Neuronal stem cell (in vitro differentiated cells): Measurements from ENCODE around the gene RELN.

ENCODE experiments used
- DNase-seq: peaks from one replicate; pipeline ENCODE4 v3.0.0-alpha.2; 2013; ENCODE audit warnings: low spot score
- H2AFZ ChIP-seq: one replicate; pipeline ENCODE4 v1.6.1; 2013; ENCODE audit warnings: mild to moderate bottlenecking, low read length, inconsistent platforms
- H2AK5ac ChIP-seq: 2 replicates; pipeline ENCODE4 v1.6.1; 2013; ENCODE audit warnings: low read depth, mild to moderate bottlenecking, inconsistent platforms, low read length, moderate library complexity, mixed read lengths
- H2BK120ac ChIP-seq: 2 replicates; pipeline ENCODE4 v1.6.1; 2013; ENCODE audit warnings: low read depth, mild to moderate bottlenecking, inconsistent platforms, low read length, moderate library complexity, mixed read lengths
- H2BK12ac ChIP-seq: one replicate; pipeline ENCODE4 v1.6.1; 2013; ENCODE audit warnings: low read length, inconsistent platforms
- H2BK15ac ChIP-seq: 2 replicates; pipeline ENCODE4 v1.6.1; 2013; ENCODE audit warnings: mild to moderate bottlenecking, low read length, inconsistent platforms, mixed read lengths
- H2BK5ac ChIP-seq: one replicate; pipeline ENCODE4 v1.6.1; 2013; ENCODE audit warnings: inconsistent platforms, mild to moderate bottlenecking, low read length, moderate library complexity
- H3K14ac ChIP-seq: one replicate; pipeline ENCODE4 v1.6.1; 2013; ENCODE audit warnings: low read length, inconsistent platforms
- H3K18ac ChIP-seq: 2 replicates; pipeline ENCODE4 v1.6.1; 2013; ENCODE audit warnings: low read length, inconsistent platforms
- H3K23ac ChIP-seq: 2 replicates; pipeline ENCODE4 v1.6.1; 2013; ENCODE audit warnings: low read depth, mild to moderate bottlenecking, mixed read lengths, low read length, inconsistent platforms; ENCODE audit not compliant: poor library complexity
- H3K27ac ChIP-seq: replicated peaks from 3 replicates; pipeline ENCODE4 v1.5.1; 2013; ENCODE audit warnings: low read length, inconsistent platforms
- H3K27me3 ChIP-seq, 3 experiments: 2 replicates each; pipeline ENCODE4 v1.6.1; 2013; ENCODE audit warnings: low read length in 3 of 3, mild to moderate bottlenecking in 2 of 3, inconsistent platforms in 1 of 3, low read depth in 1 of 3, mixed read lengths in 1 of 3, moderate library complexity in 1 of 3; ENCODE audit not compliant: control insufficient read depth in 3 of 3, insufficient read depth in 3 of 3
- H3K36me3 ChIP-seq, 2 donors: replicated peaks in 1 of 2; 2 replicates each; pipeline ENCODE4 v1.6.1; 2013; ENCODE audit warnings: low read length in 2 of 2; ENCODE audit not compliant: control insufficient read depth in 2 of 2, insufficient read depth in 2 of 2
- H3K4ac ChIP-seq: 2 replicates; pipeline ENCODE4 v1.6.1; 2013; ENCODE audit warnings: inconsistent platforms, mild to moderate bottlenecking, low read length, moderate library complexity
- H3K4me1 ChIP-seq, 2 donors: 1 replicate in 1 of 2; 2 replicates in 1 of 2; pipeline ENCODE4 v1.6.1; 2013; ENCODE audit warnings: low read length in 2 of 2, low read depth in 1 of 2; ENCODE audit not compliant: control insufficient read depth in 2 of 2, insufficient read depth in 1 of 2
- H3K4me2 ChIP-seq: one replicate; pipeline ENCODE4 v1.6.1; 2013; ENCODE audit warnings: mild to moderate bottlenecking, low read length, inconsistent platforms; ENCODE audit not compliant: insufficient read depth, poor library complexity, severe bottlenecking
- H3K4me3 ChIP-seq, 2 donors: 2 replicates each; pipeline ENCODE4 v1.5.1; 2013; ENCODE audit warnings: low read length in 2 of 2, mild to moderate bottlenecking in 2 of 2, inconsistent platforms in 1 of 2, moderate library complexity in 1 of 2
- H3K79me1 ChIP-seq: one replicate; pipeline ENCODE4 v1.6.1; 2013; ENCODE audit warnings: low read depth, mild to moderate bottlenecking, inconsistent platforms, low read length, moderate library complexity
- H3K9ac ChIP-seq: one replicate; pipeline ENCODE4 v1.6.1; 2013; ENCODE audit warnings: mild to moderate bottlenecking, low read depth, low read length, inconsistent platforms; ENCODE audit not compliant: poor library complexity
- H3K9me3 ChIP-seq, 2 donors: replicated peaks in 1 of 2; 2 replicates each; pipeline versions ENCODE3 to v1.6.1; 2013; ENCODE audit warnings: low read length in 2 of 2, mild to moderate bottlenecking in 2 of 2, inconsistent platforms in 1 of 2, low read depth in 1 of 2, mixed read lengths in 1 of 2, moderate library complexity in 1 of 2; ENCODE audit not compliant: control insufficient read depth in 2 of 2, insufficient read depth in 1 of 2
- H4K8ac ChIP-seq: one replicate; pipeline ENCODE4 v1.6.1; 2013; ENCODE audit warnings: low read depth, mild to moderate bottlenecking, inconsistent platforms, low read length, moderate library complexity
- H4K91ac ChIP-seq: one replicate; pipeline ENCODE4 v1.6.1; 2013; ENCODE audit warnings: low read length, low read depth, mild to moderate bottlenecking, inconsistent platforms; ENCODE audit not compliant: poor library complexity
- WGBS, 2 donors: extraction: QIAGEN DNeasy Blood & Tissue Kit; methylation state at CpG; one replicate each; pipeline ENCODE4 v1.1.7; 2013; ENCODE audit warnings: missing lambda C conversion rate in 2 of 2, mixed read lengths in 1 of 2; ENCODE audit not compliant: insufficient read length in 2 of 2, insufficient replicate concordance in 1 of 2; ENCODE audit errors: extremely low coverage in 2 of 2; 5-methylcytosine and 5-hydroxymethylcytosine counted together

Gene RELN

GRCh38 chr7:103877565-103877964 is 111.9 kb downstream of the RELN start:
- no peak for DNase-seq
- Histone ChIP-seq H4K91ac (no peak overlapping the region), H3K23ac (no peak overlapping the region), H2BK12ac (no peak overlapping the region), H2AFZ (no peak overlapping the region), H3K27ac (no peak overlapping the region), H3K27me3 (no peaks in the 10 kb centered on the region), H3K4ac (no peak overlapping the region), H4K8ac (no peak overlapping the region), H2BK15ac (no peak overlapping the region), H3K4me3 (no peak overlapping the region), H3K14ac (no peak overlapping the region), H3K36me3 (no peaks in the 10 kb centered on the region), H3K9me3 (no peaks in the 10 kb centered on the region), H3K4me2 (no peak overlapping the region), H2BK120ac (no peak overlapping the region), H2AK5ac (no peak overlapping the region), H3K79me1 (peaks cover 2% of the 10 kb centered on the region), H3K18ac (no peak overlapping the region), H3K4me1 (no peaks in the 10 kb centered on the region), H2BK5ac (no peak overlapping the region), H3K9ac (no peak overlapping the region)
- no CpG with 5 or more reads among the region's 3 CpGs for WGBS, 2 donors

- H2BK12ac ChIP-seq: no peak overlapping the region
- H2AK5ac ChIP-seq: no peak overlapping the region
- H3K36me3 ChIP-seq: no peaks in the 10 kb centered on the region
- H2BK5ac ChIP-seq: no peak overlapping the region
- no peaks in the 10 kb centered on the region for H3K9me3 ChIP-seq
- H3K4me3 ChIP-seq: no peak overlapping the region
- H2BK15ac ChIP-seq: no peak overlapping the region
- H4K91ac ChIP-seq: no peak overlapping the region
- H4K8ac ChIP-seq: no peak overlapping the region
- H3K14ac ChIP-seq: no peak overlapping the region
- H2BK120ac ChIP-seq: no peak overlapping the region
- no peak overlapping the region for H3K9ac ChIP-seq
- no peaks in the 10 kb centered on the region for H3K4me1 ChIP-seq
- H3K4me2 ChIP-seq: no peak overlapping the region
- no peak for DNase-seq
- H3K23ac ChIP-seq: no peak overlapping the region
- H3K79me1 ChIP-seq: peaks cover 2% of the 10 kb centered on the region
- H3K27me3 ChIP-seq: no peaks in the 10 kb centered on the region
- no peak overlapping the region for H3K4ac ChIP-seq
- H2AFZ ChIP-seq: no peak overlapping the region
- no peak overlapping the region for H3K18ac ChIP-seq
- H3K27ac ChIP-seq: no peak overlapping the region
These were observed 113.7 kb downstream of the RELN start for GRCh38 chr7:103875718-103876117.

- no peak overlapping the region for H3K4me2 ChIP-seq
- H3K27ac ChIP-seq: no peak overlapping the region
- no peak overlapping the region for H2BK15ac ChIP-seq
- no CpG with 5 or more reads among the region's 2 CpGs for WGBS, 2 donors
- H4K8ac ChIP-seq: no peak overlapping the region
- no peaks in the 10 kb centered on the region for H3K79me1 ChIP-seq
- H3K36me3 ChIP-seq: no peaks in the 10 kb centered on the region
- H3K4ac ChIP-seq: no peak overlapping the region
- no peak overlapping the region for H4K91ac ChIP-seq
- no peaks in the 10 kb centered on the region for H3K9me3 ChIP-seq
- H3K18ac ChIP-seq: no peak overlapping the region
- H3K4me1 ChIP-seq: no peaks in the 10 kb centered on the region
- no peaks in the 10 kb centered on the region for H3K27me3 ChIP-seq
- H3K4me3 ChIP-seq: no peak overlapping the region
- no peak overlapping the region for H2AFZ ChIP-seq
- DNase-seq: no peak
- H2BK5ac ChIP-seq: no peak overlapping the region
- H2AK5ac ChIP-seq: no peak overlapping the region
- H3K14ac ChIP-seq: no peak overlapping the region
- no peak overlapping the region for H3K23ac ChIP-seq
- no peak overlapping the region for H2BK120ac ChIP-seq
- H2BK12ac ChIP-seq: no peak overlapping the region
- H3K9ac ChIP-seq: no peak overlapping the region
These were observed 118.0 kb downstream of the RELN start for GRCh38 chr7:103871473-103871872.

- Histone ChIP-seq H4K91ac (no peak overlapping the region), H3K4me1 (no peaks in the 10 kb centered on the region), H3K36me3 (no peaks in the 10 kb centered on the region), H3K27me3 (no peaks in the 10 kb centered on the region), H3K23ac (no peak overlapping the region), H3K27ac (no peak overlapping the region), H2AK5ac (no peak overlapping the region), H2AFZ (no peak overlapping the region), H3K18ac (no peak overlapping the region), H2BK5ac (no peak overlapping the region), H3K9me3 (no peaks in the 10 kb centered on the region), H3K4ac (no peak overlapping the region), H3K4me3 (no peak overlapping the region), H2BK15ac (no peak overlapping the region), H3K4me2 (no peak overlapping the region), H2BK12ac (no peak overlapping the region), H3K9ac (no peak overlapping the region), H3K79me1 (no peaks in the 10 kb centered on the region), H2BK120ac (no peak overlapping the region), H4K8ac (no peak overlapping the region), H3K14ac (no peak overlapping the region)
- WGBS, 2 donors: no CpG with 5 or more reads among the region's 3 CpGs
- no peak for DNase-seq
These were observed 118.8 kb downstream of the RELN start for GRCh38 chr7:103870664-103871063.
